NCI-H345 treated with DMSO at 0.1 percent for 48 hours (cell line): ENCODE measurements around the gene PHYH.
A peak's percentile ranks its signal among the peaks of the same experiment; 100 is the strongest.
"Not testable (repeated sequence)": the region's sequence is repeated elsewhere in the genome, so short reads cannot be mapped to it uniquely, and the experiment has no call there.

Source experiments
- DNase-seq: peaks from one replicate; lab custom pipeline; 2025; ENCODE audit not compliant: unreplicated experiment; lab: John Stamatoyannopoulos, UW

The PHYH gene

GRCh38 chr10:13299437-13300287 is at the start of gene PHYH:
Gene PHYH (minus strand): TSS chr10:13300064. CDS start chr10:13300042, 22 bp downstream.
- DNase-seq = no peak

DNA sequence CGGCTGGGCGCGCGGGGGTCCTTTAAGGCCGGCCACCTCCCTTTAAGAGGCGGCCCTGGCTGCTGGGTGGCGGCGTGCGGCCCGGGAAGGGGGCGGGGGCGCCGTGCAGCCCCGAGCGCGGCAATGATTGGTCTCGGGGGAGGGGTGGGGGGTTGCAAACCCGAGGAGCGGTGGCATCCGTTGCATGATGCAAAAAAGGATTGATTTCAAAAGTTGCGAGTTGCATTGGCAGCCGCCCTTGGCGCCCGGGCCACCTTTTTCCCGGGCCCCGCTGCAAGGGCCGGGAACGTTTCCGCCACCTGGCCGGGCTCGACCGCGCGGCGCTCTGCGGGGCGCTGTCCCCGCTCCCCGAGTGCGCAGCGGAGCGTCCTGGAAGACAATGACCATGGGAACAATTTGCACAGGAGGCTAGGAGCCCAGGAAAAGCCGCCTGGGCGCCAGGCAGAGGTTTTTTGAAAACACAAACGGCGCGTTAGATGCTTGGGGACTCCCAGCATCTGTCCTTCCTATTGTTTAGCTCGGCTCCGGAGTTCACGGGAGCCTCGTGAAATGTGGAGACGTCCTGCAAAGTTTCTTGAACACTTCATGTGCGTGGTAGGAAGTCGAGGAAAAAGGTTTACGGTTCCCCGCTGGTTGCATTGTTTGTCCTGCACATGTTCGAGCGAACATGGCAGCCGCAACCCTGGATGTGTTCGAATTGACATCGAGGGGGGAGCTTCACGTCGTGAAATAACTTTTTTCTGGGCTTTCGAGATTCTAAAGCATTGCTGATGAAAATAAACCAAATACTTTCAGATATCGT is 48.6 kb upstream of the PHYH start, which contains the start of gene SEPHS1:
Gene SEPHS1, minus strand, starts transcription at position 78 of the 802 bp plus-strand sequence. CDS start 3,343 bp downstream, outside the sequence.
- peak; percentile 53 for DNase-seq

DNA sequence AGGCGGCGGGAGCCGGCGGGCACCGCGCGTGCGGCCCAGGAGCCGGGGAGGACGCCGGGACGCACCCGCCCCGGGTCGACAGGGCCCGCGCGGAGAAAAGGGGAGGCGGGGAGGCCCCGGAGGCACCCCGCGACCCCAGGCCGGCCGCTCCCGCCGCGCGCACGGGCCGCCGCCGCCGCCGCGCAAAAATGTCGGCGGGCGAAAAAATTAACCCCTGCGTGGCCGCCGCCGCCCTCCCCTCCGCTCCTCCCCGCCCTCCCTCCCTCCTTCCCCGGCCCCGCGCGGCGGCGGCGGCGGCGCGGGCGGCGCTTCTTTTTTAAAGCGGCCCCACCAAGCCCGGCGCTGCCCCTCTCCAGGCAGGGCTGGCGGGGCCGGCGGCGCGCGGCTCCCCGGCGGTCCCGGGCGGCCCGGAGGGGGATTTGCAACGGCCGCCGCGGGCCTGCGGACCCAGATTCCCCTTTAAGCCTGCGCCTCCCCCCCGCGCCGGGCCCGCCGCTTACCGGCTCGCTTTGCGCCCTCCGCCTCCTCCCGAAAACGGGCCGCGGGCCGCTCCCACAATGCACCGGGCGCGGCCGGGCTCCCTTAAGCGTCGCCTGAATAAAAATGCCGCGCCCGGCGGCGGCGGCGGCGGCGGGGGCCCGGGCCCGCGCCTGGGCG is 47.8 kb upstream of the PHYH start:
- peak; percentile 53 for DNase-seq

DNA sequence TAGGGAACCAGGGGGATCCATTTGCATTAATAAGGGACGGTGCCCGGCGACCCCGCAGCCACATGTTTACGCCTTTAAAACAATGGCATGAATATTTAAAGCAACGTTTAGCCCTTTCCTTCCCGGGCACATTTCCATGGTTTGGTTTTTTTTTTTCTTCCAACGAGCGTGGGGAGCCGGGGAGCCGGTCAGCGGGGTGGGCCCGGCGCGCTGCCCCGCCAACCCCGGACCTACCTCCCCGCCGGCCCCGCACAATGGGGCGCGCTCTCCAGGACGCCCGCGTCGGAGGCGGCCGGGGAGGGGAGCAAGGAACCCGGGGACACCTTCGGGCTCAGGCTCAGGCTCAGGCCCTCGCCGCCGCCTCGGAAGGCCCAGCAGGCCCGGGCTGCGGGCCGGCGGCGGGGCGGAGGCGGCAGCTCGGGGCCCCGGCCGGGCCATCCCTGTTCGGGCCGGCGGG is 47.2 kb upstream of the PHYH start:
- no peak for DNase-seq

- DNase-seq = no peak
Measured at GRCh38 chr10:13346283-13347042, 46.6 kb upstream of the PHYH start.

GRCh38 chr10:13340626-13341376 is 40.9 kb upstream of the PHYH start:
- no peak for DNase-seq

DNA sequence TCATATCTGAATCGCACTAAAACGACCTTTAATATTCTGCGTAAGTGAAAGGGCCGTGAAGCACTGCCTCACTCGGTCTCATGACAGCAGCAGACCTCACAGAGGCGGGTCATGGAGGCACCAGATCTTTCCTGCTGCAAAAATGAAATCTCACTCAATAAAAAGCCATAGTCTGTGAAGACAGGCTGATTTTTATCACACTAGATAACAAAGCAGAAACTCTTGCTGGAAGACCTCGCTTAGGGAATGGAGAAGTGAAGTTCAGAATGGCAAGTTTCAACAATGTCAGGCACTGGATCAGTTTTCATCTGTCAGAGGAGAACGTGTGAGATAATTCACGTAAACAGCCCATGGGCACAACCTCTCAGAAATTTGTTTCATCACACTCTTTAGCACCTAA is 40.2 kb upstream of the PHYH start:
- DNase-seq = no peak

GRCh38 chr10:13338390-13339110 is 38.7 kb upstream of the PHYH start:
- DNase-seq = no peak

DNA sequence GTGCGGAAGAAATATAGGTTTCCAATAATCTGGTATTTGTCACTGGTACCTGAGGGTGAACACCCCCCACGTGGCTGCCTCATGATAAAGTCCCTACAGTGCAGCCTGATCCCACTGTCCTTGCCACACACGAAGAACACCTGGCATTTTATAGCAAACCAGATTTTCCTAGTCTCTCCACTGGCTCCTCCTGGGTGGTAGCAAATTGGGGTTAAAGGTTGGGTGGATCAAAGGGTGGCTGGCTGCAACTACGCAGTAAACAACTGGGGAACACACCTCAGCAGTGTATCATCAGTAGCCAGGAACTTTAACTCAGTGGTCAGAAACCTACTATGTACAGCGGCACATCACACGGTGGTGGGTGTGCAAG is 37.9 kb upstream of the PHYH start:
- no peak for DNase-seq

DNA sequence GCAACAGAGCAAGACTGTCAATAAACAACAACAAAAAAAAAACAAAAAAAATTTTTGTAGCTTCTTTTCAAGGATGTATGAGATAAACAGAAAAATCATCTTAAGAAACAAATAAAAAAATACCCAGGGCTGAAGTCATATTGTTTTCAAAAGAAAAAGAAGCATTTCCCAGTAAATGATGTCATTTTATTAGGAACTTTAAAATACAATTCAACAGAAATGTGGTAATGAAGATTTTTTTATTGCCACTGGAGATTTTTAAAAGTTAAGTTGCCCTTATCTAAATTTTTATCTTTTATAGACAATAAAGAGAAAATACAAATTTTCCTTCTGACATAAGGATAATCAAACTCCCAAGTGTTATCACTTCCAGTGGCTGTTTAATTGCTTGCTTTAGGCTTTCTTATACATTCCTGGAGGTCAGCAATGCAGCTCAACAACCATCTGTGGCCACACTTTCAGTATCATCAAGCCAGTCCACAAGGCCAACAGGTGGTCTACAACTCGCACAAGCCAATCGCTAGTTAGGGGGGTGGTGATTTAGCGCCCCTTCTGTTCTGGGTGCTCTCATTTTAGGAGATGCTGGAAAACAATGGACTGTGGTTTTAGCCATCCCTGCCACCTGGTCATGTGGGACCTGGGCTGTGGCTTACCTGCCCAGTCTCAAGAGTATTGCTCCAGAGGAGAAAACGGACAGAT is 37.4 kb upstream of the PHYH start:
- no peak for DNase-seq

DNA sequence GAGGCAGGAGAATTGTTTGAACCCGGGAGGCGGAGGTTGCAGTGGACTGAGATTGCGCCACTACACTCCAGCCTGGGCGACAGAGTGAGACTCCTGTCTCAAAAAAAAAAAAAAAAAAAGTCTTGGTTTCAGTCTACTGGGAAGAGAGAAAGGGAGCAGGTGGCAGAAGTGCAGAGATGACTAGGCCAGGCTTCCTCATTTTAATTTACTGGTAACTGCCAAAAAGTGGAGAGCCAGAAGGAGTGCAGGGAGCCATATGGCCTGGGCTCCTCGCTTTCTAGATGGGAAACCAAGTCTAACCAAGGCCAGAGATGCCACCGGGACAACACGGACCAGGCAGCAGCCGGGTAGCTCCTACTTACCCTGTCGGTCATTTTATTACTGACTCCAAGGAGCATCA is 36.0 kb upstream of the PHYH start:
- no peak for DNase-seq

- no peak for DNase-seq
Measured at GRCh38 chr10:13334556-13334955, 34.7 kb upstream of the PHYH start.

DNA sequence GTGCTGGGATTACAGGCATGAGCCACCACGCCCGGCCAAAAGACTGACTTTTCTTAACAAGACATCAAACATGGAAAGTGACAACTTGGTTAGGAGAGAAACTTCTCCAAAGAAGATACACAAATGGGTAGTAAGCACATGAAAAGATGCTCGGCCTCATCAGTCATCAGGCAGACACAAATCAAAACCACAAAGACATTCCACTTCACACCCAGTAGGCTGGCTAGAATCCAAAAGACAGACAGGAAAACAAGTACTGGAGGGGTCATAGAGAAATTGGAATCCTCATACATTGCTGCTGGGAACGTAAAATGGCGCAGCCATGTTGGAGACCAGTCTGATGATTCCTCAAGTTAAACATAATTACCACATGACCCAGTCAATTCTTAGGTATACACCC is 31.8 kb upstream of the PHYH start:
- no peak for DNase-seq

DNA sequence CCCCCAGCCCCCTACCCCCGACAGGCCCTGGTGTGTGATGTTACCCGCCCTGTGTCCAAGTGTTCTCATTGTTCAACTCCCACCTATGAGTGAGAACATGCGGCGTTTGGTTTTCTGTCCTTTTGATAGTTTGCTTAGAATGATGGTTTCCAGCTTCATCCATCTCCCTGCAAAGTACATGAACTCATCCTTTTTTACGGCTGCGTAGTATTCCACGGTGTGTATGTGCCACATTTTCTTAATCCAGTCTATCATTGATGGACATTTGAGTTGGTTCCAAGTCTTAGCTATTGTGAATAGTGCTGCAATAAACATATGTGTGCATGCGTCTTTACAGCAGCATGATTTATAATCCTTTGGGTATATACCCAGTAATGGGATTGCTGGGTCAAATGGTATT is 31.1 kb upstream of the PHYH start:
- not testable (repeated sequence) for DNase-seq

DNA sequence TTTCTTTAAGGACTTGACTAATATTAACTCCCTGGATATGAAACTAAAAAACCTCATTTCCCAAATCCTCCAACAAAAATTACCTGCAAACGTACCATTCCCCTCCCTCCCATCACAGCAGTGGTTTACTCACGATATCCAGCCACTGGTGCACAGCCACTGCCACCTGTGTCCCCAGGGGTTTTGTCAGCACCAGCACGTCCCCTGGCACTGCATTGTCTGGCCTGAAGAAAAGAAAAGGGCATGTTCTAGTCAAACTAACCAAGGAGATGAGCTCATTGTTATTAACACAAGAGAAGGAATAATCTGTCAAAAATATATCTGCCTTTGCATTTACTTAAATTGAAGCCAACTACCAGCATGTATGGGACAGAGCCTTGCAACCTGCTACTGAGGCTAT is 29.7 kb upstream of the PHYH start:
- DNase-seq = no peak

DNA sequence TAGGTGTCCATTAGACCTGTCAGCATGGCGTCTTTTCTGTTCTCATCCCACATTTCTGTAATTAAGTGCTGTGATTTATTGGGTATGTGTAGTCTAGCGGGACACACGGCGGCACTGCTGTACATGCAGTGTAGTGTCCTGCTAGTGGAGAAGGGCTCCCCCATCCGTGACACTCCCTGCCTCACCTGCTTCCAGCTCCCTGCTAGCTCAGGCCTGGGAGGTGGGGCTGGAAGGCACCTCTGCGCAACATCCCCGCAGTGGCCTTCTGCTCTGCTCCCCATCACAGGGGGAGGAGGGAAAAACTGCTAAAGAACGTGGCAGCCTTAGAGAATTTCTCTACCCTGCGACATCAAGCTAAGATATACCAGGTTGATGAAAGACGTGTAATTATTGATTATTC is 28.7 kb upstream of the PHYH start:
- DNase-seq = no peak

DNA sequence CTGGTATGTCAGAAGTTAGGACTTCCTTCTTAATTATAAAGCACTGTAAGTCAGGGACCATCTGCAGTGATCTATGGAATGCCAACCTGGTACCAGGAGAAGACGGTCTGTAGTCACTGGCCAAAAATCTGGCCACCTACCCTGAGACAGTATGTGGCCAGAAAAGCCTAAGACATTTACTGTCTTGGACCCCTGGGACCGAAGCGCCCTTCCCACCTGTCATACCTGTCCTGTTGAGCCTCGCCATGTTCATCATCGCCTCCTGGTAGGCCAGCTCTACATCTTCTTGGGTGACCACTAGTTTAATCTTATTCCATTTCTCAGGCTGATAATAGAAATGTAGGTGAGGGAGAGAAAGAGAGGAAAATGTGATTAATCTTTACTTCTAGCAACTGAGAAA is 28.3 kb upstream of the PHYH start:
- DNase-seq = no peak

DNA sequence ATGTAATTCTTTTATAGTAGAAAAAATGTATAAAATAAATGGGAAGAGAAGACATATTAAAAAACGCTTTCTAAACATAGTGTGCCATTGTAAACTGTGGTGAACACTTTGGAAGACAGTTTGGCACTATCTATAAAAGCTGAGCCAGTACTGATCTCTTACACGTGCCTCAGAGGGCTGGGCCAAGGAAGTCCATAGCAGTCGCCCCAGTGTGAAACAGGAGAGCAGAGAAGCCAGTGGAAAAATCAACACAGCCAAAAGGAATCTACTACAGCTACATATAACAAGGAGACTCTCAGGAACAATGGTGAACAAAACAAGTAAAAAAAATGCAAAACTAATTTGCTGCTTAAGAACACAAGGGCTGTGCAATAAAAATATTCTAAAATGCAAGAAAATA is 27.7 kb upstream of the PHYH start:
- DNase-seq = no peak

- DNase-seq = no peak
Measured at GRCh38 chr10:13322615-13323148, 22.8 kb upstream of the PHYH start.
